ENCODE results near the gene RAB11B.
"Not testable (repeated sequence)": the region's sequence is repeated elsewhere in the genome, so short reads cannot be mapped to it uniquely, and the experiment has no call there.

GRCh38 chr19:8376373-8376974, 13.7 kb upstream of the RAB11B start:
- not testable (repeated sequence) for TF ChIP-seq CEBPG (CRISPR knock-in tag; IDR thresholded peaks at IDR 0.05); ZNF550 (CRISPR knock-in tag; IDR thresholded peaks at IDR 0.05; ENCODE audit: borderline replicate concordance); POLR2AphosphoS2 (IDR thresholded peaks at IDR 0.05; ENCODE audit: low read depth, low read length); PAXIP1 (CRISPR knock-in tag; conservative IDR thresholded peaks at IDR 0.05); ZNF138 (CRISPR knock-in tag; IDR thresholded peaks at IDR 0.05; ENCODE audit: low read depth); EZH2 (conservative IDR thresholded peaks at IDR 0.05; ENCODE audit: low read depth, low read length)
- TF ChIP-seq POLR2AphosphoS5 (IDR thresholded peaks at IDR 0.05; ENCODE audit: low read depth, low read length) = peak; percentile 45; the same call in 1 of the 2 replicates
- TF ChIP-seq, protein P1, sequence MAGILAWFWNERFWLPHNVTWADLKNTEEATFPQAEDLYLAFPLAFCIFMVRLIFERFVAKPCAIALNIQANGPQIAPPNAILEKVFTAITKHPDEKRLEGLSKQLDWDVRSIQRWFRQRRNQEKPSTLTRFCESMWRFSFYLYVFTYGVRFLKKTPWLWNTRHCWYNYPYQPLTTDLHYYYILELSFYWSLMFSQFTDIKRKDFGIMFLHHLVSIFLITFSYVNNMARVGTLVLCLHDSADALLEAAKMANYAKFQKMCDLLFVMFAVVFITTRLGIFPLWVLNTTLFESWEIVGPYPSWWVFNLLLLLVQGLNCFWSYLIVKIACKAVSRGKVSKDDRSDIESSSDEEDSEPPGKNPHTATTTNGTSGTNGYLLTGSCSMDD (CRISPR knock-in tag; IDR thresholded peaks at IDR 0.05) = not testable (repeated sequence)
- TF ChIP-seq, protein P2, sequence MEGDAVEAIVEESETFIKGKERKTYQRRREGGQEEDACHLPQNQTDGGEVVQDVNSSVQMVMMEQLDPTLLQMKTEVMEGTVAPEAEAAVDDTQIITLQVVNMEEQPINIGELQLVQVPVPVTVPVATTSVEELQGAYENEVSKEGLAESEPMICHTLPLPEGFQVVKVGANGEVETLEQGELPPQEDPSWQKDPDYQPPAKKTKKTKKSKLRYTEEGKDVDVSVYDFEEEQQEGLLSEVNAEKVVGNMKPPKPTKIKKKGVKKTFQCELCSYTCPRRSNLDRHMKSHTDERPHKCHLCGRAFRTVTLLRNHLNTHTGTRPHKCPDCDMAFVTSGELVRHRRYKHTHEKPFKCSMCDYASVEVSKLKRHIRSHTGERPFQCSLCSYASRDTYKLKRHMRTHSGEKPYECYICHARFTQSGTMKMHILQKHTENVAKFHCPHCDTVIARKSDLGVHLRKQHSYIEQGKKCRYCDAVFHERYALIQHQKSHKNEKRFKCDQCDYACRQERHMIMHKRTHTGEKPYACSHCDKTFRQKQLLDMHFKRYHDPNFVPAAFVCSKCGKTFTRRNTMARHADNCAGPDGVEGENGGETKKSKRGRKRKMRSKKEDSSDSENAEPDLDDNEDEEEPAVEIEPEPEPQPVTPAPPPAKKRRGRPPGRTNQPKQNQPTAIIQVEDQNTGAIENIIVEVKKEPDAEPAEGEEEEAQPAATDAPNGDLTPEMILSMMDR (CRISPR knock-in tag; IDR thresholded peaks at IDR 0.05) = not testable (repeated sequence)
